GM12878 (cell line): ENCODE results near the gene TMEM120B. TPM values are rescaled to one million over a fixed set of nuclear protein-coding genes. Genes with fewer than 3 reads are reported as not detected.

ENCODE experiments used
- ATAC-seq: fragments of 200-7000 bp; cut with Tn5 transposase; 3 replicates; pipeline ENCODE4 v1.9.1; 2020; ENCODE audit warnings: mild to moderate bottlenecking, moderate library complexity
- BruUV-seq: library from RNA; stranded (reverse); fragments of 400-500 nt; replicated peaks from 2 replicates; lab custom pipeline; 2021; lab: Mats Ljungman, UMichigan
- CTCF ChIA-PET: fragments of 300-600 bp; sonication (Branson Sonifier 250); formaldehyde crosslinking; extraction: SDS; loops from one replicate; lab custom pipeline; 2021; ENCODE audit warnings: inconsistent platforms; lab: Yijun Ruan, JAX
- POLR2A ChIA-PET: fragments of 350-600 bp; formaldehyde crosslinking; extraction: SDS; loops from one replicate; lab custom pipeline; 2021; ENCODE audit warnings: inconsistent platforms; lab: Charles Lee
- RAD21 ChIA-PET: fragments of 300-600 bp; sonication (Branson Sonifier 250); formaldehyde crosslinking; loops from one replicate; lab custom pipeline; 2023; ENCODE audit warnings: antibody characterized with exemption; ENCODE audit not compliant: unreplicated experiment; lab: Charles Lee
- SMC1A ChIA-PET: fragments of 300-600 bp; sonication (Branson Sonifier 250); formaldehyde crosslinking; loops from one replicate; lab custom pipeline; 2023; ENCODE audit not compliant: unreplicated experiment, uncharacterized antibody; lab: Charles Lee
- DNase-seq: peaks from one replicate; pipeline ENCODE4 v3.0.0-alpha.2; 2011; ENCODE audit warnings: low read depth, low spot score
- FAIRE-seq: peaks from 3 replicates; lab custom pipeline; 2011; peaks lifted over from hg19 to GRCh38; lab: Jason Lieb, UNC
- H2AFZ ChIP-seq: 2 replicates; pipeline ENCODE4 v1.6.0; 2011; ENCODE audit warnings: low read depth, low read length, control low read depth; ENCODE audit not compliant: control insufficient read depth
- H3K27ac ChIP-seq: 2 replicates; pipeline ENCODE4 v1.5.1; 2011; ENCODE audit warnings: control low read depth; ENCODE audit not compliant: control insufficient read depth, insufficient read depth
- H3K27me3 ChIP-seq, 2 experiments: replicated peaks in 1 of 2; 2 replicates each; pipeline versions ENCODE4 v1.6.0 to v1.6.1; 2011; ENCODE audit warnings: low read length in 1 of 2; ENCODE audit not compliant: control insufficient read depth in 2 of 2, insufficient read depth in 2 of 2
- H3K36me3 ChIP-seq, 2 experiments: 2 replicates each; pipeline ENCODE4 v1.5.1; 2011; ENCODE audit warnings: low read length in 1 of 2; ENCODE audit not compliant: control insufficient read depth in 2 of 2, insufficient read depth in 2 of 2
- H3K4me1 ChIP-seq: 2 replicates; pipeline ENCODE4 v1.6.1; 2011; ENCODE audit warnings: mild to moderate bottlenecking, low read length, moderate library complexity, mixed read lengths; ENCODE audit not compliant: control insufficient read depth, insufficient read depth
- H3K4me2 ChIP-seq: 2 replicates; pipeline ENCODE4 v1.6.0; 2011; ENCODE audit warnings: control low read depth; ENCODE audit not compliant: control insufficient read depth, insufficient read depth
- H3K4me3 ChIP-seq: fragments of 200-600 bp; sonication (generic); 2 replicates; pipeline ENCODE4 v1.5.1; 2016
- H3K79me2 ChIP-seq: 2 replicates; pipeline ENCODE4 v1.6.0; 2011; ENCODE audit warnings: low read length; ENCODE audit not compliant: control insufficient read depth, insufficient read depth
- H3K9ac ChIP-seq: 2 replicates; pipeline ENCODE4 v1.8.0; 2011; ENCODE audit warnings: low read length, control low read depth, mixed read lengths; ENCODE audit not compliant: control insufficient read depth, insufficient read depth
- H3K9me3 ChIP-seq: replicated peaks from 3 replicates; pipeline ENCODE4 v1.5.1; 2011; ENCODE audit warnings: mild to moderate bottlenecking, low read length; ENCODE audit not compliant: control insufficient read depth, insufficient read depth
- H4K20me1 ChIP-seq: 2 replicates; pipeline ENCODE4 v1.6.0; 2011; ENCODE audit not compliant: control insufficient read depth, insufficient read depth
- CEBPB ChIP-seq, 2 experiments: fragments of 150-350 bp in 1 of 2; IDR thresholded peaks; 2 replicates each; pipeline ENCODE4 v1.6.1; 2012 to 2014; ENCODE audit warnings: low read depth in 2 of 2, low read length in 2 of 2, borderline replicate concordance in 1 of 2, inconsistent platforms in 1 of 2
- KDM1A ChIP-seq: fragments of 200-600 bp; sonication (generic); IDR thresholded peaks from 2 replicates; pipeline ENCODE4 v1.6.1; 2016; ENCODE audit warnings: borderline replicate concordance
- PML ChIP-seq: IDR thresholded peaks from 2 replicates; pipeline ENCODE4 v1.6.1; 2012; ENCODE audit warnings: low read length, inconsistent platforms
- SIN3A ChIP-seq: IDR thresholded peaks from 2 replicates; pipeline ENCODE4 v1.6.1; 2012; ENCODE audit warnings: low read depth, low read length, improper control_type of control experiment
- TAF1 ChIP-seq: IDR thresholded peaks from 2 replicates; pipeline ENCODE4 v1.6.1; 2011; ENCODE audit warnings: mild to moderate bottlenecking, low read depth, low read length, borderline replicate concordance
- TCF7 ChIP-seq: IDR thresholded peaks from 2 replicates; pipeline ENCODE4 v1.6.1; 2014; ENCODE audit warnings: antibody characterized with exemption, borderline replicate concordance
- ZNF274 ChIP-seq: IDR thresholded peaks from one replicate; pipeline ENCODE4 v1.8.0; 2011; ENCODE audit not compliant: insufficient read length, insufficient read depth
- WGBS: methylation state at CpG from one replicate; pipeline ENCODE4 v1.1.6; 2016; ENCODE audit warnings: low lambda C conversion rate; ENCODE audit not compliant: insufficient replicate concordance, insufficient coverage; ENCODE audit errors: missing lambda C conversion rate; 5-methylcytosine and 5-hydroxymethylcytosine counted together
- in situ Hi-C: fragments of 300-500 bp; cut with MboI; formaldehyde crosslinking; loops from 9 replicates; pipeline ENCODE4 v1.14.3; 2018; ENCODE audit warnings: mixed read lengths
- intact Hi-C: fragments of 100-400 bp; cut with micrococcal nuclease; formaldehyde crosslinking; loops from one replicate; pipeline ENCODE4 v1.14.2; 2022; ENCODE audit not compliant: unreplicated experiment
- polyA plus RNA-seq, 11 experiments: library from polyadenylated mRNA; depleted of rRNA in 4 of 11; unstranded in 6 of 11; stranded (reverse) in 5 of 11; fragments of >200 nt; fragmentation: Nextera tagmentation in 4 of 11; fragmentation: Illumina TruSeq in 1 of 11; extraction: Ambion mirVana in 4 of 11; extraction: Trizol in 1 of 11; gene quantifications; 1 replicate in 1 of 11; 2 replicates in 10 of 11; pipeline versions ENCODE4 v1.2.1 to v1.2.3, GENCODE V29; 2011 to 2016; ENCODE audit warnings: inconsistent platforms in 2 of 11, missing spikeins in 2 of 11, low read depth in 1 of 11
- total RNA-seq, 4 experiments: library from RNA; depleted of rRNA in 3 of 4; stranded (reverse); fragments of >200 nt in 3 of 4; fragmentation: Illumina TruSeq in 1 of 4; extraction: Trizol in 1 of 4; gene quantifications; 2 replicates each; pipeline versions ENCODE4 v1.2.1 to v1.2.3, GENCODE V29; 2013 to 2021
- TF ChIP-seq, protein P1 (sequence below): fragments of 450-650 bp; IDR thresholded peaks from 2 replicates; pipeline ENCODE4 v1.6.1; 2017; ENCODE audit warnings: mild to moderate bottlenecking, moderate library complexity
- TF ChIP-seq, protein P2 (sequence below): fragments of 450-650 bp; IDR thresholded peaks from 2 replicates; pipeline ENCODE4 v1.6.1; 2017; ENCODE audit warnings: mild to moderate bottlenecking
- TF ChIP-seq, protein P3 (sequence below): fragments of 150-350 bp; IDR thresholded peaks from 2 replicates; pipeline ENCODE4 v1.6.1; 2016; ENCODE audit warnings: low read depth, low read length
- TF ChIP-seq, protein P4 (sequence below): fragments of 450-650 bp; IDR thresholded peaks from 2 replicates; pipeline ENCODE4 v1.6.1; 2016; ENCODE audit warnings: mild to moderate bottlenecking

TMEM120B gene
- total and polyA plus RNA-seq, 10 of the 15 experiments (the other 5 are each of a cell fraction or from before 2014, with no cell fraction given): 4.0 to 26.2 (median 9.2) TPM

DNA sequence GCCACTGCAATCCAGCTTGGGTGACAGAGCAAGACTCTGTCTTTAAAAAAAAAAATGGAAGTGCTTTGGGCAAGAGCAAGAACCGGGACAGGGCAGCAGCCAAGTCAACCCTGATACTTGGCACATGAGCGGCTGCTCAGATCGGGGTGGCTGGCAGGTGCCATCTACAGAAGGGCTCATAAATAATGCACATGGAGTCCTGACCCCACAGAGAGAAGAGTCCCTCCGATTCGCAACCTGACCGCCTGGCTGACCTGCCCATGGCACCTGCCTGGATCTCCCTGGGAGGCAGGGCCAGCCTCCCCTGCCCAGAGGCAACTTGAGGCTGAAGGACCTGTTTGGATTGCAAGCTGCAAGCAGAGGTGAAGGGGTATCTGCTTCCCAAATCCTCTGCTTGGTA is 9.6 kb upstream of the TMEM120B start:
- H3K36me3 ChIP-seq: no peaks in the 10 kb centered on the region
- no peak for FAIRE-seq
- TF ChIP-seq CEBPB (IDR thresholded peaks at IDR 0.05; ENCODE audit: borderline replicate concordance in 1 of 2, low read depth in 2 of 2, low read length in 2 of 2) (no peak), PML (no peak), KDM1A (no peak), TCF7 (no peak), ZNF274 (no peak), SIN3A (no peak), TAF1 (no peak)
- TF ChIP-seq, protein P1, sequence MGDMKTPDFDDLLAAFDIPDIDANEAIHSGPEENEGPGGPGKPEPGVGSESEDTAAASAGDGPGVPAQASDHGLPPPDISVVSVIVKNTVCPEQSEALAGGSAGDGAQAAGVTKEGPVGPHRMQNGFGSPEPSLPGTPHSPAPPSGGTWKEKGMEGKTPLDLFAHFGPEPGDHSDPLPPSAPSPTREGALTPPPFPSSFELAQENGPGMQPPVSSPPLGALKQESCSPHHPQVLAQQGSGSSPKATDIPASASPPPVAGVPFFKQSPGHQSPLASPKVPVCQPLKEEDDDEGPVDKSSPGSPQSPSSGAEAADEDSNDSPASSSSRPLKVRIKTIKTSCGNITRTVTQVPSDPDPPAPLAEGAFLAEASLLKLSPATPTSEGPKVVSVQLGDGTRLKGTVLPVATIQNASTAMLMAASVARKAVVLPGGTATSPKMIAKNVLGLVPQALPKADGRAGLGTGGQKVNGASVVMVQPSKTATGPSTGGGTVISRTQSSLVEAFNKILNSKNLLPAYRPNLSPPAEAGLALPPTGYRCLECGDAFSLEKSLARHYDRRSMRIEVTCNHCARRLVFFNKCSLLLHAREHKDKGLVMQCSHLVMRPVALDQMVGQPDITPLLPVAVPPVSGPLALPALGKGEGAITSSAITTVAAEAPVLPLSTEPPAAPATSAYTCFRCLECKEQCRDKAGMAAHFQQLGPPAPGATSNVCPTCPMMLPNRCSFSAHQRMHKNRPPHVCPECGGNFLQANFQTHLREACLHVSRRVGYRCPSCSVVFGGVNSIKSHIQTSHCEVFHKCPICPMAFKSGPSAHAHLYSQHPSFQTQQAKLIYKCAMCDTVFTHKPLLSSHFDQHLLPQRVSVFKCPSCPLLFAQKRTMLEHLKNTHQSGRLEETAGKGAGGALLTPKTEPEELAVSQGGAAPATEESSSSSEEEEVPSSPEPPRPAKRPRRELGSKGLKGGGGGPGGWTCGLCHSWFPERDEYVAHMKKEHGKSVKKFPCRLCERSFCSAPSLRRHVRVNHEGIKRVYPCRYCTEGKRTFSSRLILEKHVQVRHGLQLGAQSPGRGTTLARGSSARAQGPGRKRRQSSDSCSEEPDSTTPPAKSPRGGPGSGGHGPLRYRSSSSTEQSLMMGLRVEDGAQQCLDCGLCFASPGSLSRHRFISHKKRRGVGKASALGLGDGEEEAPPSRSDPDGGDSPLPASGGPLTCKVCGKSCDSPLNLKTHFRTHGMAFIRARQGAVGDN: no peak
- TF ChIP-seq, protein P2, sequence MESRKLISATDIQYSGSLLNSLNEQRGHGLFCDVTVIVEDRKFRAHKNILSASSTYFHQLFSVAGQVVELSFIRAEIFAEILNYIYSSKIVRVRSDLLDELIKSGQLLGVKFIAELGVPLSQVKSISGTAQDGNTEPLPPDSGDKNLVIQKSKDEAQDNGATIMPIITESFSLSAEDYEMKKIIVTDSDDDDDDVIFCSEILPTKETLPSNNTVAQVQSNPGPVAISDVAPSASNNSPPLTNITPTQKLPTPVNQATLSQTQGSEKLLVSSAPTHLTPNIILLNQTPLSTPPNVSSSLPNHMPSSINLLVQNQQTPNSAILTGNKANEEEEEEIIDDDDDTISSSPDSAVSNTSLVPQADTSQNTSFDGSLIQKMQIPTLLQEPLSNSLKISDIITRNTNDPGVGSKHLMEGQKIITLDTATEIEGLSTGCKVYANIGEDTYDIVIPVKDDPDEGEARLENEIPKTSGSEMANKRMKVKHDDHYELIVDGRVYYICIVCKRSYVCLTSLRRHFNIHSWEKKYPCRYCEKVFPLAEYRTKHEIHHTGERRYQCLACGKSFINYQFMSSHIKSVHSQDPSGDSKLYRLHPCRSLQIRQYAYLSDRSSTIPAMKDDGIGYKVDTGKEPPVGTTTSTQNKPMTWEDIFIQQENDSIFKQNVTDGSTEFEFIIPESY: no peak
- TF ChIP-seq, protein P3, sequence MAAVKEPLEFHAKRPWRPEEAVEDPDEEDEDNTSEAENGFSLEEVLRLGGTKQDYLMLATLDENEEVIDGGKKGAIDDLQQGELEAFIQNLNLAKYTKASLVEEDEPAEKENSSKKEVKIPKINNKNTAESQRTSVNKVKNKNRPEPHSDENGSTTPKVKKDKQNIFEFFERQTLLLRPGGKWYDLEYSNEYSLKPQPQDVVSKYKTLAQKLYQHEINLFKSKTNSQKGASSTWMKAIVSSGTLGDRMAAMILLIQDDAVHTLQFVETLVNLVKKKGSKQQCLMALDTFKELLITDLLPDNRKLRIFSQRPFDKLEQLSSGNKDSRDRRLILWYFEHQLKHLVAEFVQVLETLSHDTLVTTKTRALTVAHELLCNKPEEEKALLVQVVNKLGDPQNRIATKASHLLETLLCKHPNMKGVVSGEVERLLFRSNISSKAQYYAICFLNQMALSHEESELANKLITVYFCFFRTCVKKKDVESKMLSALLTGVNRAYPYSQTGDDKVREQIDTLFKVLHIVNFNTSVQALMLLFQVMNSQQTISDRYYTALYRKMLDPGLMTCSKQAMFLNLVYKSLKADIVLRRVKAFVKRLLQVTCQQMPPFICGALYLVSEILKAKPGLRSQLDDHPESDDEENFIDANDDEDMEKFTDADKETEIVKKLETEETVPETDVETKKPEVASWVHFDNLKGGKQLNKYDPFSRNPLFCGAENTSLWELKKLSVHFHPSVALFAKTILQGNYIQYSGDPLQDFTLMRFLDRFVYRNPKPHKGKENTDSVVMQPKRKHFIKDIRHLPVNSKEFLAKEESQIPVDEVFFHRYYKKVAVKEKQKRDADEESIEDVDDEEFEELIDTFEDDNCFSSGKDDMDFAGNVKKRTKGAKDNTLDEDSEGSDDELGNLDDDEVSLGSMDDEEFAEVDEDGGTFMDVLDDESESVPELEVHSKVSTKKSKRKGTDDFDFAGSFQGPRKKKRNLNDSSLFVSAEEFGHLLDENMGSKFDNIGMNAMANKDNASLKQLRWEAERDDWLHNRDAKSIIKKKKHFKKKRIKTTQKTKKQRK: no peak
- TF ChIP-seq, protein P4, sequence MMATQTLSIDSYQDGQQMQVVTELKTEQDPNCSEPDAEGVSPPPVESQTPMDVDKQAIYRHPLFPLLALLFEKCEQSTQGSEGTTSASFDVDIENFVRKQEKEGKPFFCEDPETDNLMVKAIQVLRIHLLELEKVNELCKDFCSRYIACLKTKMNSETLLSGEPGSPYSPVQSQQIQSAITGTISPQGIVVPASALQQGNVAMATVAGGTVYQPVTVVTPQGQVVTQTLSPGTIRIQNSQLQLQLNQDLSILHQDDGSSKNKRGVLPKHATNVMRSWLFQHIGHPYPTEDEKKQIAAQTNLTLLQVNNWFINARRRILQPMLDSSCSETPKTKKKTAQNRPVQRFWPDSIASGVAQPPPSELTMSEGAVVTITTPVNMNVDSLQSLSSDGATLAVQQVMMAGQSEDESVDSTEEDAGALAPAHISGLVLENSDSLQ: no peak
- TF ChIP-seq, all 136 proteins: peak for 0
- intact Hi-C loops (no loop called here), in situ Hi-C loops (loop anchor here (5.0 kb wide), 1 partner anchor 64 kb away; no protein-coding TSS in a partner anchor)
- ChIA-PET SMC1A (no interaction called here), POLR2A (no interaction called here), RAD21 (no interaction called here), CTCF (interaction anchor here (0.7 to 12.4 kb wide), 4 partner anchors 67 to 95 kb away, joined by 3 to 128 read pairs (median 4); partner anchors contain the start of gene RHOF)
- Histone ChIP-seq H3K4me1 (peaks cover 4% of the 10 kb centered on the region; the same call in 1 of the 2 replicates), H3K27ac (no peak overlapping the region), H3K4me2 (no peak overlapping the region), H2AFZ (no peak overlapping the region), H3K9ac (no peak overlapping the region), H3K27me3 (no peaks in the 10 kb centered on the region; a peak in 1 of 4 replicates), H3K4me3 (no peak overlapping the region), H3K79me2 (no peaks in the 10 kb centered on the region), H4K20me1 (no peaks in the 10 kb centered on the region), H3K9me3 (no peaks in the 10 kb centered on the region)
- no peak for ATAC-seq
- no TSS peak for BruUV-seq
- no peak for DNase-seq
- WGBS: 73% methylated on average over 6 of the region's 6 CpGs
